IPS DF 19.7 (cell line): Measurements from ENCODE around the gene ZNF550.

Experiments used
- DNase-seq: peaks from one replicate; pipeline ENCODE4 v3.0.0-alpha.2; 2013; ENCODE audit warnings: low read depth, low spot score

Gene ZNF550

GRCh38 chr19:57559404-57560025, at the start of gene ZNF550:
TSS of gene ZNF550 (minus strand) at chr19:57559863. CDS start at chr19:57559682, 181 bp downstream.
- DNase-seq: no peak

GRCh38 chr19:57606931-57607330, 47.3 kb upstream of the ZNF550 start:
- no peak for DNase-seq

- DNase-seq: peak; percentile 87
Measured at GRCh38 chr19:57599761-57600383, 40.2 kb upstream of the ZNF550 start, which contains the start of gene ZNF530. TSS of gene ZNF530 (plus strand) at chr19:57599885. CDS start at chr19:57604346, 4,461 bp downstream.

GRCh38 chr19:57599377-57599760, 39.7 kb upstream of the ZNF550 start:
- DNase-seq: no peak

- no peak for DNase-seq
Measured at GRCh38 chr19:57587529-57587928, 27.9 kb upstream of the ZNF550 start.

- peak; percentile 97 for DNase-seq
Measured at GRCh38 chr19:57583521-57584416, 24.1 kb upstream of the ZNF550 start, which contains the start of gene ZIK1. TSS of gene ZIK1 (plus strand) at chr19:57584145. CDS start at chr19:57584357, 212 bp downstream.

GRCh38 chr19:57583104-57583520, 23.4 kb upstream of the ZNF550 start:
- no peak for DNase-seq

- DNase-seq: peak; percentile 99
Measured at GRCh38 chr19:57578487-57579205, 19.0 kb upstream of the ZNF550 start, which contains the start of gene ZNF416. TSS of gene ZNF416 (minus strand) at chr19:57578911. CDS start at chr19:57578704, 207 bp downstream.

- DNase-seq: no peak
Measured at GRCh38 chr19:57576661-57577060, 17.0 kb upstream of the ZNF550 start.

GRCh38 chr19:57572415-57572947, 12.8 kb upstream of the ZNF550 start:
- no peak for DNase-seq

GRCh38 chr19:57570707-57571106, 11.0 kb upstream of the ZNF550 start:
- DNase-seq: no peak

- DNase-seq: no peak
Measured at GRCh38 chr19:57566396-57567265, 7.0 kb upstream of the ZNF550 start.

- DNase-seq: no peak
Measured at GRCh38 chr19:57563547-57563946, 3.9 kb upstream of the ZNF550 start.

GRCh38 chr19:57560049-57560491, 407 bp upstream of the ZNF550 start:
- DNase-seq: no peak

GRCh38 chr19:57559008-57559403, 657 bp downstream of the ZNF550 start:
- DNase-seq: no peak

- no peak for DNase-seq
Measured at GRCh38 chr19:57558525-57558924, 1.1 kb downstream of the ZNF550 start.

- DNase-seq: no peak
Measured at GRCh38 chr19:57557659-57558058, 2.0 kb downstream of the ZNF550 start.

GRCh38 chr19:57552432-57552831, 7.2 kb downstream of the ZNF550 start:
- DNase-seq: no peak

- no peak for DNase-seq
Measured at GRCh38 chr19:57546513-57546912, 13.2 kb downstream of the ZNF550 start.

- DNase-seq: no peak
Measured at GRCh38 chr19:57537953-57538547, 21.6 kb downstream of the ZNF550 start.
